GM20431 (cell line): ENCODE data around the gene PXMP4.

Source experiments
- in situ Hi-C: fragments of 300-500 bp; cut with MseI, MboI; formaldehyde crosslinking; loops from one replicate; pipeline ENCODE4 v1.15.0; 2020; ENCODE audit warnings: low sequenced_read_pairs; ENCODE audit not compliant: unreplicated experiment

The PXMP4 gene

GRCh38 chr20:33732166-33732970, 12.3 kb upstream of the PXMP4 start:
- in situ Hi-C loops: no loop called here

GRCh38 chr20:33731693-33732165, 11.6 kb upstream of the PXMP4 start, which contains the start of gene ZNF341:
Gene ZNF341 (plus strand): TSS chr20:33731996. CDS start chr20:33732022, 26 bp downstream.
- in situ Hi-C loops: no loop called here

GRCh38 chr20:33730946-33731692, 11.0 kb upstream of the PXMP4 start:
- in situ Hi-C loops: no loop called here

- in situ Hi-C loops: no loop called here
Measured at GRCh38 chr20:33729101-33729500, 9.0 kb upstream of the PXMP4 start.

GRCh38 chr20:33728463-33728862, 8.4 kb upstream of the PXMP4 start:
- in situ Hi-C loops: no loop called here

GRCh38 chr20:33727806-33728205, 7.7 kb upstream of the PXMP4 start:
- in situ Hi-C loops: no loop called here

- in situ Hi-C loops: no loop called here
Measured at GRCh38 chr20:33727115-33727479, 7.0 kb upstream of the PXMP4 start.

GRCh38 chr20:33725607-33726264, 5.6 kb upstream of the PXMP4 start:
- in situ Hi-C loops: no loop called here

GRCh38 chr20:33724439-33725094, 4.5 kb upstream of the PXMP4 start:
- in situ Hi-C loops: no loop called here

- in situ Hi-C loops: no loop called here
Measured at GRCh38 chr20:33721391-33722140, 1.5 kb upstream of the PXMP4 start.

GRCh38 chr20:33719277-33719988, 677 bp downstream of the PXMP4 start:
- in situ Hi-C loops: no loop called here

GRCh38 chr20:33716498-33716897, 3.6 kb downstream of the PXMP4 start:
- in situ Hi-C loops: no loop called here

- in situ Hi-C loops: no loop called here
Measured at GRCh38 chr20:33713865-33714367, 6.2 kb downstream of the PXMP4 start.

GRCh38 chr20:33711446-33711738, 8.7 kb downstream of the PXMP4 start:
- in situ Hi-C loops: no loop called here

GRCh38 chr20:33710681-33711445, 9.2 kb downstream of the PXMP4 start:
- in situ Hi-C loops: no loop called here

GRCh38 chr20:33709905-33710541, 10.1 kb downstream of the PXMP4 start:
- in situ Hi-C loops: no loop called here

- in situ Hi-C loops: no loop called here
Measured at GRCh38 chr20:33709398-33709797, 10.7 kb downstream of the PXMP4 start.

GRCh38 chr20:33707668-33708067, 12.4 kb downstream of the PXMP4 start:
- in situ Hi-C loops: no loop called here
